Choroid plexus epithelial cell (primary cell): ENCODE results near the gene AACS.

Experiments used
- DNase-seq: peaks from one replicate; pipeline ENCODE4 v3.0.0-alpha.2; 2010; ENCODE audit warnings: low read depth
- H3K4me3 ChIP-seq: 2 replicates; pipeline ENCODE4 v1.5.1; 2011; ENCODE audit warnings: low read depth, mild to moderate bottlenecking, control low read depth, low read length, moderate library complexity
- TF ChIP-seq, protein P1 (sequence below): conservative IDR thresholded peaks from 2 replicates; pipeline ENCODE4 v1.5.1; 2011; ENCODE audit warnings: low read depth, mild to moderate bottlenecking, control low read depth, inconsistent platforms, low read length, moderate library complexity

AACS gene

DNA sequence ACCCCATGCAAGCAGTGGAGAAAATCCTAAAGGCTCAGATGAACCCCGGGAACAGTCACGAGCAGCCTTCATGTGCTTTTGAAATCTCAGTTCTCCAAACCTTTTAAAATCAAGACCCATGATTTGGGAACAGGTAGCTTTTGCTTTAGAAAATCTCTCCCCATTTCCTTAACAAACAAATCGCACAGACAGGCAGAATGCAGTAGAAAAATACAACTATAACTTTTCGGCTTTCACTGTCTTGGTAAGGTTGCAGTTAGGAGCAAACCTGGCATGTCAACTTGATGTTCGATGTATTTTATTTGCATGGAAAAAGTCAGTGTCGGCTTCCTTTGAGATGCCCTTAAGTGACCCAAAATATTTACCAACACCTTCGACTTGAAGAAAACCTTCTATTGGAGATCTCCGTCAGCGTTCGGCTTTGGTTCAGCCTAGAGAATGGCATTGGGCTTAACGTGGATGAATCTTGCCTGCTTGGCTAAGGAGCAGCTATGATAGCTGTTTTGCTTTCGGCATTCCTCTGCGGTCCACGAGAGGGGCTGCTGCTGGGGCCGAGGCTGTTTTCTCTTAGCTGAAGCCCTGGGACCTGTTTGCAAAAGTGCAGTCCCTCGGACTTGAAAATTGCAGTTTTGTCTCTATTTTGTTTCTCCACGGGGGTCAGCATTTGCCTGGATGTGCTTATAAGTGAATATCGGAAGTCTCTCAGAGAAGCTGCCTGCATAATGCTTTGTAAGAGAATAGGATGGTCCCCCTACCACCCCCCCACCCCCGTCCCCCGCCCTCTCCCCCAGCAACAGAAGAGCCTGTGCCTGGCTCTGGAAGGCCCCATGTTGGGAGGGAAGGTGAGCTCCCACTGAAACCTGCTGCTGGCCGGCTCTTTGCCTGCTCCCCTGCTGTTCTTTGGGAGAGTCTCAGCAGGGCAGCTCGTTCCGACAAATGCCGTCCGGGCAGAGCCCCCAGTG is 122.8 kb downstream of the AACS start:
- no peak overlapping the region for H3K4me3 ChIP-seq
- peak; percentile 10 for DNase-seq
- TF ChIP-seq, protein P1, sequence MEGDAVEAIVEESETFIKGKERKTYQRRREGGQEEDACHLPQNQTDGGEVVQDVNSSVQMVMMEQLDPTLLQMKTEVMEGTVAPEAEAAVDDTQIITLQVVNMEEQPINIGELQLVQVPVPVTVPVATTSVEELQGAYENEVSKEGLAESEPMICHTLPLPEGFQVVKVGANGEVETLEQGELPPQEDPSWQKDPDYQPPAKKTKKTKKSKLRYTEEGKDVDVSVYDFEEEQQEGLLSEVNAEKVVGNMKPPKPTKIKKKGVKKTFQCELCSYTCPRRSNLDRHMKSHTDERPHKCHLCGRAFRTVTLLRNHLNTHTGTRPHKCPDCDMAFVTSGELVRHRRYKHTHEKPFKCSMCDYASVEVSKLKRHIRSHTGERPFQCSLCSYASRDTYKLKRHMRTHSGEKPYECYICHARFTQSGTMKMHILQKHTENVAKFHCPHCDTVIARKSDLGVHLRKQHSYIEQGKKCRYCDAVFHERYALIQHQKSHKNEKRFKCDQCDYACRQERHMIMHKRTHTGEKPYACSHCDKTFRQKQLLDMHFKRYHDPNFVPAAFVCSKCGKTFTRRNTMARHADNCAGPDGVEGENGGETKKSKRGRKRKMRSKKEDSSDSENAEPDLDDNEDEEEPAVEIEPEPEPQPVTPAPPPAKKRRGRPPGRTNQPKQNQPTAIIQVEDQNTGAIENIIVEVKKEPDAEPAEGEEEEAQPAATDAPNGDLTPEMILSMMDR: no peak

DNA sequence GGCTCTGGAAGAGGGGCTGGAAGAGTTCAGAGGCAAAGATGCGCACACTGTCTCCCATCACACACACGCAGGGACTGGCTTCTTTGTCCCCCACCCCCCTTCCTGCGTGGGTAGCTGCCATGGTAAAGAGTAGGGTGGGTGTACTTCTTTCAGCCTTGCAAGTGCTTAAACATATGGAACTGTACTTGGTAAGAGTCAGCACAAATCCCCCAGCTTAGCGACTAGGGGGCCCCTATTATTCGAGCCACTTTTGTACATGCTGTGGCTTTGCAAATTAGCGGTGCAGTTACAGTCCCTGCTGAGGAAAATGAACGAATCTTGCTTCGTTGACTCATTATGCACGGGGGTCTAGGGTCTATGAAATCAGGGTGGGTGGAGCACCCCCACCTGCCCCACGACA is 123.8 kb downstream of the AACS start:
- no peak for DNase-seq
- TF ChIP-seq, protein P1: no peak
- no peak overlapping the region for H3K4me3 ChIP-seq

GRCh38 chr12:125189502-125189901 is 124.3 kb downstream of the AACS start:
- DNase-seq: no peak
- H3K4me3 ChIP-seq: no peak overlapping the region
- TF ChIP-seq, protein P1: no peak

DNA sequence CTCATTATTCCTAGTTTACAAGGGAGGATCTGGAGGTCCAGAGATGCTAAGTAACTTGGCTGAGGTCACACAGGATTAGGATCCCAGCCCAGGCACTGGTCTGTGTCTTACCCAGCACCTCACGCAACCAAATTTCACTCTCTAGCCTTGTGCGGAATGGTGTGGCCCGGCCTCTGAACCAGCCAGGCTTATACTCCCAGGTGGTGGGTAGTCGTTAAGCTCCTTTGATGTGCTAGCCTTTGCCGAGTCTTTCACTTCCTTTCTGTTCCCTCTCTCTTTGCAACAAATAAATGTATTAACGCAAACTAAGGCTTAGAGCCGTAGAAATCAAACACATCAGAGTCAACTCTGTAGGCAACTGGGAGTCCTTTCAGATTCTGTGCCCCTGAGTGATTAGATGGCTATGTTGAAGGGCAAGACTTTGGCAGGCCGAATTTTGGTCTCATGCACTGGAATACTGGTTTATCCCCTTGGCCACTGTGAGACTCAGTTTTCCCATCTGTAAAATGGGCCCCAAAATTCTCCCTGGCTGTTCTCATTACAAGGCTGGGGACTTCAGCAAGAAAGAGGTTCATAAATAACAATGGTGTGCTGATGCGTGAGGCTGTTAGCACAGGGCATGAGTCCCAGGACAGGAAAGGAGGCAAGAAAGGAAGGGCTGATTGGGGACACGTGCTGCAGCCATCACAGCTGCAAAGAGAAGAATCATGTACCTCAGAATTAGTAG is 126.3 kb downstream of the AACS start:
- H3K4me3 ChIP-seq: no peak overlapping the region
- DNase-seq: no peak
- TF ChIP-seq, protein P1: no peak

DNA sequence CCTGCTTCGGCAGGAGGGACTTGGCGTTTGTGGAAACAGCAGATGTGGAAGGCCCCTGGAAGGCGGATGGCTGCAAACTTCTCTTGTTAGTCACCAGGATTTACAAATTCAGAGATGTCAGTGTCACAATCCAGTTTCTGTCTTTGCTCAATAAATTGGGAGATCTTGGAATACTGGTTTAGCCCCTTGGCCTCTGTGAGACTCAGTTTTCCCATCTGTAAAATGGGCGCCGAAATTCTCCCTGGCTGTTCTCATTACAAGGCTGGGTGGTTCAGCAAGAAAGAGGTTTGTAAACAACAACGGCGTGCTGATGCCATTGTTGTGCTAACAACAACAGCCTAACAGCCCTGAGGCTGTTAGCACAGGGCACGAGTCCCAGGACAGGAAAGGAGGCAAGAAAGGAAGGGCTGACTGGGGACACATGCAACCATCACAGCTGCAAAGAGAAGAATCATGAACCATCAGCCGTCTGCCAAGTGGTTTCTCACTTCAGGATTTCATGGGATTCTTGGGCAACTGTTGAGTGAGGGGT is 127.5 kb downstream of the AACS start:
- H3K4me3 ChIP-seq: no peak overlapping the region
- DNase-seq: no peak
- TF ChIP-seq, protein P1: no peak
